Retinal pigment epithelial cell (primary cell): ENCODE results near the gene HDGF.

Experiments
- DNase-seq: peaks from one replicate; pipeline ENCODE4 v3.0.0-alpha.2; 2010; ENCODE audit warnings: low read depth
- H3K4me3 ChIP-seq: 2 replicates; pipeline ENCODE4 v1.5.1; 2011; ENCODE audit warnings: mild to moderate bottlenecking, low read length, control low read depth, moderate library complexity
- TF ChIP-seq, protein P1 (sequence below): conservative IDR thresholded peaks from 2 replicates; pipeline ENCODE4 v1.5.1; 2011; ENCODE audit warnings: low read depth, low read length, control low read depth, inconsistent platforms

Gene HDGF

DNA sequence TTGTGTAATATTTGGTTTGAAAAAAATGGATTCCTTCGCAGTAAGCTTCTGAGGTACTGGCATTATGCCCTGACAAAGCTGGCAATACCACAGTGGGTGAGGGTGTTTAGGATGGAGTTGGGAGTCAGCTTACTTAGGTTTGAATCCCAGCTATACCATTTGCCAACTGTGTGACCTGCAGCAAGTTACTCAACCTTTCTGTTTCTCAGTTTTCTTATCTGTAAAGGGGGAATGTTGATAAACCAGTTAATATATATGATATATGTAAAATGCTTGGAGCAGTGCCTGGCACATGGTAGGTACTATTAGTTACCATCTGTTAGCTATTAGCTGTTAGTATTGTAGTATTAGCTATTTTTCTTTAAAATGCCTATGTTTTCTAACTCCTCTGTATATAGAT lies 4.9 kb upstream of the HDGF start:
- no peak overlapping the region for H3K4me3 ChIP-seq
- TF ChIP-seq, protein P1, sequence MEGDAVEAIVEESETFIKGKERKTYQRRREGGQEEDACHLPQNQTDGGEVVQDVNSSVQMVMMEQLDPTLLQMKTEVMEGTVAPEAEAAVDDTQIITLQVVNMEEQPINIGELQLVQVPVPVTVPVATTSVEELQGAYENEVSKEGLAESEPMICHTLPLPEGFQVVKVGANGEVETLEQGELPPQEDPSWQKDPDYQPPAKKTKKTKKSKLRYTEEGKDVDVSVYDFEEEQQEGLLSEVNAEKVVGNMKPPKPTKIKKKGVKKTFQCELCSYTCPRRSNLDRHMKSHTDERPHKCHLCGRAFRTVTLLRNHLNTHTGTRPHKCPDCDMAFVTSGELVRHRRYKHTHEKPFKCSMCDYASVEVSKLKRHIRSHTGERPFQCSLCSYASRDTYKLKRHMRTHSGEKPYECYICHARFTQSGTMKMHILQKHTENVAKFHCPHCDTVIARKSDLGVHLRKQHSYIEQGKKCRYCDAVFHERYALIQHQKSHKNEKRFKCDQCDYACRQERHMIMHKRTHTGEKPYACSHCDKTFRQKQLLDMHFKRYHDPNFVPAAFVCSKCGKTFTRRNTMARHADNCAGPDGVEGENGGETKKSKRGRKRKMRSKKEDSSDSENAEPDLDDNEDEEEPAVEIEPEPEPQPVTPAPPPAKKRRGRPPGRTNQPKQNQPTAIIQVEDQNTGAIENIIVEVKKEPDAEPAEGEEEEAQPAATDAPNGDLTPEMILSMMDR = no peak
- DNase-seq = no peak

DNA sequence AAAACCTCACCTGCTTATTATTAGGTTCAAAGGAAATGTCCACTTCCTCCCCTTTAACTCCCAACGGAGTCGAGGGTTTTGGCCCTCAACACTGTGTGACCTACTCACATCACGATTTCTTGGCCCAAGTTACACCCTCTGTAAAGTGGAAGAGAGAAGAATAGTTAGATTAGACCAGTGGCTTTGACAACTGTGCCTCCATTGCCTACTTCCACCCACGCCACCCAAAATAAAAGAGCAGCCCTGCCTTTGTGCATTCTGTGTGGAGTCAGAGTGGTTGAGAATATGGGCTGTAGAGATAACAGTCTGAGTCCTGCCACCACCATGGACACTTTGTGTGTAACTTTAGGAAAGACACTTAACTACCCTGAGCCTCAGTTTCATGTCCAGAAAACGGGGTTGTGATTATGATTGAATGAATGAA lies 4.1 kb upstream of the HDGF start:
- TF ChIP-seq, protein P1 = no peak
- no peak for DNase-seq
- H3K4me3 ChIP-seq = no peak overlapping the region

DNA sequence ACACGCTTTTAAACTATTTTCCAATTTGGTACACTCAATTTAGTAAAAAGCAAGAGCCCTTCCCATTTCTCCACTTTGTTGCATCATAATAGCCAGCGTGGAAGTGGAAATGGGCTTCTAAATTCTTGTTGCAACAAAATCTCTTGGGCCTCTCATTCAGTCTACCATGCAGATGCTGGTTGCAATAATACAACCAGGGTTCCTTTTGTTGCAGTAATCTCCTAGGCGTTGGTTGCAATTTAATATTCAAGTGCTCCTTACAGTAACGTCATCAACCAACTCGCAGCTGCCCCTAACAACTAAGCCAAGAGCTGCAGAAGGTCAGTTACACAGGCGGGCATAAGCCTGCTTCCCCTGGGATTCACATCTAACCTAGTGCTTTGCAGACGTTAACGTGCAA lies 2.7 kb upstream of the HDGF start:
- H3K4me3 ChIP-seq = no peak overlapping the region
- DNase-seq = no peak
- TF ChIP-seq, protein P1 = no peak

DNA sequence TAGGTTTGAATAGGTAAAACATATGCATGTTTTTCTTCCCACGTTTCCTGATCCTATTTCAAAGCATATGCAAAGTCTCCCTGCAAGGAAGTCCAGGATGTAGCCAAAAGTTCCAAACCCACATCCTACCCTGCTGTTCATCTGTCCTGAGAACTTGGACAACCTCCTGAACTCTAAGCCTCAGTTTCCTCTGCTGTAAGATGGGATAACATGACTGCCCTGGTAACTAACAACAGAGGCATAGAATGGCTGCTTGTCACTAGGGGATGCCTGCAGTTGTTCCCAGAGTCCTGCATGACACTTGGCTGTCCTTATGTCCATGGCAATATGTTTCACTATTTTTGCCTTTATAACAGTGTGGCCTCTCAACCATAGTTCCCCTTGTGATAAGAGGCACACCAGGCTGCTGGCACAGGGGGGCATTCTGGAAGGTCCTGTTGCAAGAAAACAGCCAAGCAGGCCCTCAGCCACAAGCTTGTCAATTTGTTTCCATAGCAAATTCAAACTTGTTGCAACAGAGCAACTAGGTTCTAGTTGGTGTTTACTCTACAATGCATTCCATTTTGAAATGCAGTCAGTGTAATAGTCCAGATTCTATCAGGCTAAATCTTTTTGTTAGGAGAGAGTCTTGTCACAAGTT lies 1.5 kb upstream of the HDGF start:
- TF ChIP-seq, protein P1 = no peak
- DNase-seq = no peak
- H3K4me3 ChIP-seq = peak overlapping the region; percentile 93

DNA sequence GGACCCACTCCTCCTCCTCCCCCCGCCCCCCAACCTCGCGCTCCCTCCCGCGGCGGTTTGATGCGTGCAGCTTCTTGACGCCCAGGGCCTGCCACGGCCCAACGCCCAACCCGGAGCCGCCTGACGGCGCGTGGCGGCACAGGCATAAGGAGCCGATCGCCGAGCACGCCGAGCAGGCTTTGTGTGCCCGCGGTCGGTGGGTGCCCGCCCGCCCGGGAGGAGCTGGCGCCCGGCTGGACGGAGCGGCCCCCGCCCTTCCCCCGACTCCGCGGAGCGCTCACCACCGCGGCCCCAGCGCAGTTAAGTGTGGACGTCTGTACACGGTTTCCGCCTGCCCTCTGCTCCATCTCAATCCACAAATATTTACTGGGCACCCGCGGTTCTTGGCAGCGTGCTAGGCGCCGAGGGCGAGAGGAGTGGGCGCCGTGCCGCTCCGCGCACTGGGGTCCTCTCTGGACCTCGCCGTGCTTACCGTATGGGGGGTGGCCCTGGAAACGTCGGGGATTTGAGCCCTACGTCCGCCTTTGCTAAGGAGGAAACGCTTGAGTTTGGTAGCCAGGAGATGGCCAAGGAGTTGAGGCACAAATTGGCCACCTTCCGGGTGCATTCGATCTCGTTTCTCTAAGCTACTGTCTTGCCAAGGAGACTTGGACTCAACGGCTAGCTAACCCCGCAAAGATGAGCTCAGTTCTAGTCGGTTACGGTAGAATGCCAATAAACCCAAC lies 444 bp upstream of the HDGF start:
- peak; percentile 88 for DNase-seq
- H3K4me3 ChIP-seq = peak overlapping the region; percentile 93

DNA sequence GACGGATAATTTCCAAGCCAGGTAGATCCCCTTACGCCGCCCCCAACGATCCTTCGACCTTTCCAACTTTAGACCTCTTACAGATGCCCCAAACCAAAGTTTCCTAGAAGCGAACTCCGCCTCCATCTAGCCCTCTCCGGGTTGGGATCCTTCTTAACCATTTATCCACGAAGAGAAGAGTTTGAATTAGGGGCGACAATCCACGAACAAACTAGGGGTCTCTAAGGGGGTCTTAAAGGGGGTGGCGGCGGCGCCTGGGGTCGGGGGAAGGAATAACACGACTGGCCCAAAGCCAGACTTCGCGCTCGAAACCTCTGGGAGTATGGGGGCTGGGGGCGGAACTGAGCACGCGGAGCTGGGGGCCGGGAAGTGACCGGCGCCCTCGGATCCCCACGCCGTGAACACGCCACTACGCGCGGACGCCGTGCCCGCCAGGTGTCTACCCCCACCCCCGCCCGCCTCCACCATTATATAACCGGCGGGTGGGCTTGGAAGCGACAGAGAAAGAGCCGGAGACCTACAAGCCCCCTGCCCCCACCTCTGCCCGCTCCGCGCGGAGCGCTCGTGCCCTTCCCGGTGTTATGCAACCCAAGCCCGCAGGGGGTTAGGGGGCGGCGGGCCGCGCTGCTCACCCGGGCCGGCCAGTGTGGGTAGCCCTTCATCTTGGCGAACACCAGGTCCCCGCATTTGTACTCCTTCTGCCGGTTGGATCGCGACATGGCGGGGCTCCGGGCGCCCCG lies 594 bp downstream of the HDGF start:
- peak overlapping the region; percentile 93 for H3K4me3 ChIP-seq
- no peak for DNase-seq
- TF ChIP-seq, protein P1 = no peak

More for the DNA sequence above, 444 bp upstream of the HDGF start:
- TF ChIP-seq, protein P1 = no peak
